K562 (cell line): ENCODE measurements around the gene C11orf86. TPM values are rescaled to one million over a fixed set of nuclear protein-coding genes. Genes with fewer than 3 reads are reported as not detected.

ENCODE experiments used
- ATAC-seq: fragments of 200-7000 bp; cut with Tn5 transposase; 3 replicates; pipeline ENCODE4 v1.9.1; 2020; ENCODE audit warnings: moderate library complexity
- BruUV-seq: library from RNA; stranded (reverse); fragments of 400-500 nt; replicated peaks from 2 replicates; lab custom pipeline; 2021; lab: Mats Ljungman, UMichigan
- CTCF ChIA-PET: fragments of 300-600 bp; formaldehyde crosslinking; extraction: SDS; loops from one replicate; lab custom pipeline; 2021; ENCODE audit warnings: low intra/inter-chr PET ratio; lab: Yijun Ruan, JAX
- POLR2A ChIA-PET: fragments of 300-600, 350-650 bp; sonication (Branson Sonifier 250); formaldehyde crosslinking; extraction: SDS; loops from one replicate; lab custom pipeline; 2021; ENCODE audit warnings: antibody characterized with exemption, inconsistent platforms; lab: Yijun Ruan, JAX
- DNase-seq, 4 experiments: peaks; one replicate each; pipeline versions ENCODE4 v3.0.0 to v3.0.0-alpha.2; 2011 to 2018; ENCODE audit warnings: low spot score in 3 of 4, mixed read lengths in 3 of 4; ENCODE audit errors: extremely low read depth in 1 of 4
- FAIRE-seq: peaks from 2 replicates; lab custom pipeline; 2011; peaks lifted over from hg19 to GRCh38; lab: Jason Lieb, UNC
- H2AFZ ChIP-seq: 2 replicates; pipeline ENCODE4 v1.6.0; 2011; ENCODE audit warnings: low read depth, low read length, control low read depth, inconsistent platforms
- H3K27ac ChIP-seq: fragments of 200-600 bp; 3 replicates; pipeline ENCODE4 v1.8.0; 2011; ENCODE audit warnings: low read depth, mild to moderate bottlenecking, control low read depth, inconsistent platforms, low read length, moderate library complexity, mixed read lengths; ENCODE audit errors: extremely low read depth
- H3K27me3 ChIP-seq, 2 experiments: fragments of 300-600 bp in 1 of 2; 2 replicates in 1 of 2; 3 replicates in 1 of 2; pipeline versions ENCODE4 v1.6.0 to v1.8.0; 2011; ENCODE audit warnings: inconsistent platforms in 2 of 2, low read length in 2 of 2, mild to moderate bottlenecking in 1 of 2, mixed read lengths in 1 of 2, moderate library complexity in 1 of 2; ENCODE audit not compliant: control insufficient read depth in 2 of 2, insufficient read depth in 2 of 2
- H3K36me3 ChIP-seq: fragments of 300-600 bp; 3 replicates; pipeline ENCODE4 v1.8.0; 2011; ENCODE audit warnings: mild to moderate bottlenecking, low read length, inconsistent platforms; ENCODE audit not compliant: control insufficient read depth, insufficient read depth
- H3K4me1 ChIP-seq, 2 experiments: fragments of 200-600 bp in 1 of 2; replicated peaks in 1 of 2; 2 replicates in 1 of 2; 3 replicates in 1 of 2; pipeline versions ENCODE4 v1.5.1 to v1.8.0; 2011; ENCODE audit warnings: inconsistent platforms in 2 of 2, low read length in 2 of 2, mild to moderate bottlenecking in 1 of 2, mixed read lengths in 1 of 2, moderate library complexity in 1 of 2; ENCODE audit not compliant: control insufficient read depth in 2 of 2, insufficient read depth in 2 of 2
- H3K4me2 ChIP-seq: 2 replicates; pipeline ENCODE4 v1.6.1; 2011; ENCODE audit warnings: low read length, control low read depth, inconsistent platforms, mixed read lengths; ENCODE audit not compliant: insufficient read depth
- H3K4me3 ChIP-seq: fragments of 200-600 bp; sonication (generic), shearing (Covaris generic); 2 replicates; pipeline ENCODE4 v1.5.1; 2016; ENCODE audit warnings: control low read depth, inconsistent platforms
- H3K79me2 ChIP-seq: fragments of 200-600 bp; 3 replicates; pipeline ENCODE4 v1.8.0; 2011; ENCODE audit warnings: low read length, inconsistent platforms; ENCODE audit not compliant: control insufficient read depth, insufficient read depth
- H3K9ac ChIP-seq, 2 experiments: 2 replicates each; pipeline versions ENCODE4 v1.6.0 to v1.6.1; 2011; ENCODE audit warnings: low read depth in 2 of 2, low read length in 2 of 2, control low read depth in 1 of 2, inconsistent platforms in 1 of 2, mild to moderate bottlenecking in 1 of 2, mixed read lengths in 1 of 2; ENCODE audit not compliant: insufficient read depth in 1 of 2
- H3K9me1 ChIP-seq: one replicate; pipeline ENCODE4 v1.6.0; 2011; ENCODE audit warnings: inconsistent platforms, mild to moderate bottlenecking, low read length, moderate library complexity; ENCODE audit not compliant: control insufficient read depth, insufficient read depth
- H3K9me3 ChIP-seq: replicated peaks from 2 replicates; pipeline ENCODE4 v1.5.1; 2011; ENCODE audit warnings: low read depth, low read length, inconsistent platforms; ENCODE audit not compliant: control insufficient read depth, insufficient read depth
- H4K20me1 ChIP-seq: replicated peaks from 2 replicates; pipeline ENCODE4 v1.6.1; 2011; ENCODE audit warnings: low read length, inconsistent platforms, mixed read lengths; ENCODE audit not compliant: control insufficient read depth, insufficient read depth
- CAMTA2 ChIP-seq: fragments of 250-450 bp; sonication (Bioruptor Pico); conservative IDR thresholded peaks from 2 replicates; pipeline ENCODE4 v1.5.1; 2022
- CREB5 ChIP-seq: fragments of 250-450 bp; sonication (Bioruptor Pico); IDR thresholded peaks from 2 replicates; pipeline ENCODE4 v1.5.0; 2020; ENCODE audit warnings: mild to moderate bottlenecking
- DACH1 ChIP-seq: fragments of 450-650 bp; IDR thresholded peaks from 2 replicates; pipeline ENCODE4 v1.6.1; 2018; ENCODE audit not compliant: partially characterized antibody
- DNMT1 ChIP-seq: fragments of 450-650 bp; IDR thresholded peaks from 2 replicates; pipeline ENCODE4 v1.6.1; 2016; ENCODE audit warnings: antibody characterized with exemption, mild to moderate bottlenecking
- ERF ChIP-seq: fragments of 450-650 bp; formaldehyde crosslinking; IDR thresholded peaks from 2 replicates; pipeline ENCODE4 v1.4.0; 2020; ENCODE audit warnings: mild to moderate bottlenecking, mixed read lengths
- ETS1 ChIP-seq: conservative IDR thresholded peaks from 2 replicates; pipeline ENCODE4 v1.6.1; 2011; ENCODE audit warnings: low read depth, mild to moderate bottlenecking, low read length; ENCODE audit not compliant: control insufficient read depth
- HINFP ChIP-seq: fragments of 450-650 bp; conservative IDR thresholded peaks from 2 replicates; pipeline ENCODE4 v1.6.1; 2016; ENCODE audit warnings: missing genetic modification characterization, low read depth, mild to moderate bottlenecking, control low read depth, missing compliant biosample characterization
- PCBP1 ChIP-seq: fragments of 200-400 bp; formaldehyde crosslinking; IDR thresholded peaks from 2 replicates; pipeline ENCODE4 v1.6.1; 2018; ENCODE audit warnings: mild to moderate bottlenecking, low read depth, low read length; ENCODE audit not compliant: poor library complexity, severe bottlenecking
- PHF20 ChIP-seq: fragments of 450-650 bp; IDR thresholded peaks from 2 replicates; pipeline ENCODE4 v1.6.1; 2018; ENCODE audit not compliant: partially characterized antibody
- PRDM10 ChIP-seq: fragments of 450-650 bp; IDR thresholded peaks from 2 replicates; pipeline ENCODE4 v1.6.1; 2018; ENCODE audit not compliant: partially characterized antibody
- RBM25 ChIP-seq: fragments of 200-400 bp; formaldehyde crosslinking; IDR thresholded peaks from 2 replicates; pipeline ENCODE4 v1.6.1; 2018; ENCODE audit warnings: low read length, low read depth, moderate library complexity; ENCODE audit not compliant: severe bottlenecking
- SIX5 ChIP-seq, 2 experiments: IDR thresholded peaks; 2 replicates each; pipeline ENCODE4 v1.6.1; 2011; ENCODE audit warnings: low read length in 2 of 2, borderline replicate concordance in 1 of 2, low read depth in 1 of 2, mild to moderate bottlenecking in 1 of 2, moderate library complexity in 1 of 2; ENCODE audit not compliant: insufficient read depth in 1 of 2
- ZFPM2 ChIP-seq: fragments of 250-450 bp; sonication (Bioruptor Pico); IDR thresholded peaks from 2 replicates; pipeline ENCODE4 v1.5.1; 2022; ENCODE audit warnings: mild to moderate bottlenecking
- ZNF224 ChIP-seq: sonication (generic); formaldehyde crosslinking; IDR thresholded peaks from 2 replicates; pipeline ENCODE4 v1.8.0; 2022; ENCODE audit warnings: mild to moderate bottlenecking, missing genetic modification reagents
- WGBS: fragments of 100-300 bp; shearing (Covaris generic); methylation state at CpG from one replicate; pipeline ENCODE4 v1.1.6; 2016; ENCODE audit warnings: low coverage, mixed read lengths; ENCODE audit not compliant: insufficient coverage; ENCODE audit errors: missing lambda C conversion rate; 5-methylcytosine and 5-hydroxymethylcytosine counted together
- in situ Hi-C: fragments of 300-500 bp; cut with MboI; formaldehyde crosslinking; loops from 4 replicates; pipeline ENCODE4 v1.15.0; 2018; ENCODE audit warnings: inconsistent platforms, mixed read lengths
- intact Hi-C: fragments of 100-400 bp; cut with micrococcal nuclease; formaldehyde crosslinking; loops from 2 replicates; pipeline ENCODE4 v1.14.2; 2022
- polyA plus RNA-seq, 8 experiments: library from polyadenylated mRNA; depleted of rRNA in 4 of 8; stranded (reverse) in 5 of 8; unstranded in 3 of 8; fragments of >200 nt; fragmentation: Nextera tagmentation in 2 of 8; fragmentation: Illumina TruSeq in 1 of 8; extraction: Ambion mirVana in 2 of 8; extraction: Trizol in 1 of 8; gene quantifications; 2 replicates each; pipeline versions ENCODE4 v1.2.1 to v1.2.3, GENCODE V29; 2011 to 2014; ENCODE audit warnings: inconsistent platforms in 1 of 8, missing spikeins in 1 of 8
- total RNA-seq, 7 experiments: library from RNA; depleted of rRNA in 6 of 7; stranded (reverse); fragments of >200 nt in 6 of 7; fragmentation: Illumina TruSeq in 2 of 7; extraction: Trizol in 2 of 7; gene quantifications; 2 replicates each; pipeline versions ENCODE4 v1.2.1 to v1.2.3, GENCODE V29; 2011 to 2021; ENCODE audit warnings: low replicate concordance in 1 of 7

C11orf86 gene
- total and polyA plus RNA-seq, 9 of the 15 experiments (the other 6 are each of a cell fraction or from before 2014, with no cell fraction given): not detected

GRCh38 chr11:66957971-66958231, 17.2 kb upstream of the C11orf86 start:
- Histone ChIP-seq H3K4me2 (peak overlapping the region; percentile 85), H4K20me1 (no peaks in the 10 kb centered on the region; the same call in 1 of the 2 replicates), H3K4me1 (peaks cover 9 to 19% of the 10 kb centered on the region in 2 experiments), H3K4me3 (peak overlapping the region; percentile 81), H3K9ac (peak overlapping the region; percentile 59 to 93), H3K9me1 (no peaks in the 10 kb centered on the region), H3K27me3 (no peaks in the 10 kb centered on the region), H3K79me2 (peaks cover 3% of the 10 kb centered on the region; the same call in 1 of the 3 replicates), H3K9me3 (no peaks in the 10 kb centered on the region), H2AFZ (peak overlapping the region; percentile 98), H3K27ac (peak overlapping the region; percentile 71; the same call in 2 of the 3 replicates), H3K36me3 (peaks cover 8% of the 10 kb centered on the region; the same call in 2 of the 3 replicates)
- ATAC-seq (peak; percentile 64), DNase-seq (peak in 3 of 4 experiments; percentile 82 to 90 (median 89)), FAIRE-seq (no peak)
- ChIA-PET POLR2A (interaction anchor here (0.7 to 1.5 kb wide), 5 partner anchors 11 to 627 kb away, joined by 3 to 4 read pairs (median 3); no protein-coding TSS in a partner anchor), CTCF (no interaction called here)
- in situ Hi-C loops: no loop called here
- intact Hi-C loops: loop anchor here (5.0 kb wide), 1 partner anchor 66 kb away; no protein-coding TSS in a partner anchor
- BruUV-seq: no TSS peak
- 7% methylated on average over 5 of the region's 40 CpGs for WGBS
- TF ChIP-seq ZFPM2 (CRISPR knock-in tag) (no peak), PCBP1 (peak; percentile 33), DACH1 (no peak), PHF20 (peak; percentile 46), ERF (CRISPR knock-in tag) (no peak), ZNF224 (no peak), CAMTA2 (no peak), PRDM10 (no peak), SIX5 (IDR thresholded peaks at IDR 0.05; ENCODE audit: borderline replicate concordance in 1 of 2, insufficient read depth in 1 of 2, low read depth in 1 of 2, low read length in 2 of 2) (no peak), CREB5 (CRISPR knock-in tag) (no peak), HINFP (tag) (no peak), RBM25 (peak; percentile 53), ETS1 (peak; percentile 76; the same call in 1 of the 2 replicates), DNMT1 (no peak)
